GM04503 (cell line): ENCODE data around the gene PPP1R15B.

Source experiments
- DNase-seq: peaks from one replicate; pipeline ENCODE4 v3.0.0-alpha.2; 2012; ENCODE audit warnings: low read depth

The PPP1R15B gene

GRCh38 chr1:204366759-204367158 is 44.9 kb downstream of the PPP1R15B start:
- DNase-seq = no peak

GRCh38 chr1:204363335-204364114 is 48.1 kb downstream of the PPP1R15B start:
- DNase-seq = no peak

- no peak for DNase-seq
Observed at GRCh38 chr1:204362984-204363334, 48.7 kb downstream of the PPP1R15B start.

GRCh38 chr1:204361781-204362180 is 49.8 kb downstream of the PPP1R15B start:
- DNase-seq = no peak

- DNase-seq = no peak
Observed at GRCh38 chr1:204361341-204361771, 50.3 kb downstream of the PPP1R15B start.

- DNase-seq = no peak
Observed at GRCh38 chr1:204360314-204360713, 51.3 kb downstream of the PPP1R15B start.

- DNase-seq = no peak
Observed at GRCh38 chr1:204359474-204360255, 52.0 kb downstream of the PPP1R15B start, which contains the start of gene PLEKHA6. Gene PLEKHA6, minus strand, starts transcription at chr1:204359929. Its CDS starts 86,202 bp downstream, at chr1:204273727.

- DNase-seq = no peak
Observed at GRCh38 chr1:204359131-204359473, 52.5 kb downstream of the PPP1R15B start.

GRCh38 chr1:204358605-204359004 is 53.0 kb downstream of the PPP1R15B start:
- no peak for DNase-seq

- no peak for DNase-seq
Observed at GRCh38 chr1:204357551-204358490, 53.8 kb downstream of the PPP1R15B start.

- no peak for DNase-seq
Observed at GRCh38 chr1:204356997-204357396, 54.6 kb downstream of the PPP1R15B start.

- no peak for DNase-seq
Observed at GRCh38 chr1:204355913-204356312, 55.7 kb downstream of the PPP1R15B start.

GRCh38 chr1:204354579-204354978 is 57.0 kb downstream of the PPP1R15B start:
- DNase-seq = no peak
